ENCODE measurements around the gene ATP8B1.

ATP8B1 gene

DNA sequence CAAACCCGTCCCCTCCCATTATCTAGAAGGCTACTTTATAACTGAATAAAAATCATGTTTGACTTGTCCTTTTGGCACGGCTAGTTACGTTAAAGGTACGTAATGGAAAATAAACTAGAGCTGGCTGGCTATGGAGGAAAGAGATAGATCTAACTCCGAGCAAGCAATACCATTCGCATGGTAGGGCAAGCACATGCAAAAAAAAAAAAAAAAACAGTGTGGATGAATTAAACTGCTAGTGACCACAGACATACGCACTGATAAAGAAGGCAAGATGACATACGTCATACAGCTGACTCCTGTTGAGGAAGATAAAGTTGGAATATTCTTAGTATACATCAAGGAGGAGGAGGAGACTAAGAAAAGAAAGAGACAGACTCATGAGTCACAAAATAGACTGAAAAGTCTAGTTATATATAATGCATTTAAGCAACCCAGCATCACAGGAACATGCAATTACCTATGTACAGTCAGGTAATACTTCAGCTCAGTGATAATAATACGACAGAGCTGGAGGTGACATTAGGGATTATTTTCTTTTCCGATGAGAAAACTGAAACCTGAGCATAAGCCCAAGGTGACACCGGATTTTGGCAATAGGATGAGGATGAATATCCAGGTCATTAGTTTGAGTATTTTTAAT is 143.5 kb downstream of the ATP8B1 start:
- Histone ChIP-seq H2AFZ (ENCODE audit: low read depth, low read length, severe bottlenecking) (no peak overlapping the region), H3K9me3 (ENCODE audit: insufficient read depth, low read length) (peaks cover 14% of the 10 kb centered on the region; the same call in 1 of the 2 replicates), H3K27me3 (ENCODE audit: low read length) (no peaks in the 10 kb centered on the region), H3K36me3 (ENCODE audit: low read length) (peaks cover 13% of the 10 kb centered on the region; the same call in 1 of the 2 replicates), H4K20me1 (ENCODE audit: low read depth, low read length) (peaks cover 4% of the 10 kb centered on the region; the same call in 1 of the 2 replicates), H3K4me3 (ENCODE audit: insufficient read depth, low read length, poor library complexity, severe bottlenecking) (no peak overlapping the region), H3K4me2 (ENCODE audit: low read depth, low read length, poor library complexity, severe bottlenecking) (no peak overlapping the region), H3K79me2 (ENCODE audit: insufficient read depth, low read length) (peaks cover 96% of the 10 kb centered on the region), H3F3A (ENCODE audit: insufficient read depth) (no peaks in the 10 kb centered on the region), H3K9ac (ENCODE audit: low read length) (no peak overlapping the region), H3K9me2 (replicated peaks; ENCODE audit: insufficient read depth, low read length) (no peaks in the 10 kb centered on the region), H3K27ac (ENCODE audit: low read depth, low read length) (no peak overlapping the region)
- TF ChIP-seq, protein P1, sequence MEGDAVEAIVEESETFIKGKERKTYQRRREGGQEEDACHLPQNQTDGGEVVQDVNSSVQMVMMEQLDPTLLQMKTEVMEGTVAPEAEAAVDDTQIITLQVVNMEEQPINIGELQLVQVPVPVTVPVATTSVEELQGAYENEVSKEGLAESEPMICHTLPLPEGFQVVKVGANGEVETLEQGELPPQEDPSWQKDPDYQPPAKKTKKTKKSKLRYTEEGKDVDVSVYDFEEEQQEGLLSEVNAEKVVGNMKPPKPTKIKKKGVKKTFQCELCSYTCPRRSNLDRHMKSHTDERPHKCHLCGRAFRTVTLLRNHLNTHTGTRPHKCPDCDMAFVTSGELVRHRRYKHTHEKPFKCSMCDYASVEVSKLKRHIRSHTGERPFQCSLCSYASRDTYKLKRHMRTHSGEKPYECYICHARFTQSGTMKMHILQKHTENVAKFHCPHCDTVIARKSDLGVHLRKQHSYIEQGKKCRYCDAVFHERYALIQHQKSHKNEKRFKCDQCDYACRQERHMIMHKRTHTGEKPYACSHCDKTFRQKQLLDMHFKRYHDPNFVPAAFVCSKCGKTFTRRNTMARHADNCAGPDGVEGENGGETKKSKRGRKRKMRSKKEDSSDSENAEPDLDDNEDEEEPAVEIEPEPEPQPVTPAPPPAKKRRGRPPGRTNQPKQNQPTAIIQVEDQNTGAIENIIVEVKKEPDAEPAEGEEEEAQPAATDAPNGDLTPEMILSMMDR (IDR thresholded peaks at IDR 0.05; ENCODE audit: insufficient read depth, low read length, poor library complexity, severe bottlenecking): no peak
- TF ChIP-seq EZH2phosphoT487 (conservative IDR thresholded peaks at IDR 0.05; ENCODE audit: low read length): no peak

GRCh38 chr18:57657542-57657941 is 145.6 kb downstream of the ATP8B1 start:
- Histone ChIP-seq H3F3A (ENCODE audit: insufficient read depth) (no peaks in the 10 kb centered on the region), H2AFZ (ENCODE audit: low read depth, low read length, severe bottlenecking) (no peak overlapping the region), H3K9me2 (replicated peaks; ENCODE audit: insufficient read depth, low read length) (no peaks in the 10 kb centered on the region), H3K79me2 (ENCODE audit: insufficient read depth, low read length) (peaks cover 96% of the 10 kb centered on the region), H3K4me2 (ENCODE audit: low read depth, low read length, poor library complexity, severe bottlenecking) (no peak overlapping the region), H3K9me3 (ENCODE audit: insufficient read depth, low read length) (peaks cover 14% of the 10 kb centered on the region; the same call in 1 of the 2 replicates), H3K4me3 (ENCODE audit: insufficient read depth, low read length, poor library complexity, severe bottlenecking) (no peak overlapping the region), H3K36me3 (ENCODE audit: low read length) (peaks cover 17% of the 10 kb centered on the region), H4K20me1 (ENCODE audit: low read depth, low read length) (no peaks in the 10 kb centered on the region; the same call in 1 of the 2 replicates), H3K9ac (ENCODE audit: low read length) (no peak overlapping the region), H3K27me3 (ENCODE audit: low read length) (no peaks in the 10 kb centered on the region), H3K27ac (ENCODE audit: low read depth, low read length) (no peak overlapping the region)
- TF ChIP-seq, protein P1 (IDR thresholded peaks at IDR 0.05; ENCODE audit: insufficient read depth, low read length, poor library complexity, severe bottlenecking): no peak
- TF ChIP-seq EZH2phosphoT487 (conservative IDR thresholded peaks at IDR 0.05; ENCODE audit: low read length): no peak

GRCh38 chr18:57655740-57656139 is 147.4 kb downstream of the ATP8B1 start:
- H4K20me1 ChIP-seq (ENCODE audit: low read depth, low read length): no peaks in the 10 kb centered on the region
- no peaks in the 10 kb centered on the region for H3K27me3 ChIP-seq (ENCODE audit: low read length)
- peaks cover 99% of the 10 kb centered on the region for H3K79me2 ChIP-seq (ENCODE audit: insufficient read depth, low read length)

GRCh38 chr18:57651914-57652313 is 151.2 kb downstream of the ATP8B1 start:
- Histone ChIP-seq H3K9me2 (replicated peaks; ENCODE audit: insufficient read depth, low read length) (no peaks in the 10 kb centered on the region), H3K36me3 (ENCODE audit: low read length) (peaks cover 17% of the 10 kb centered on the region), H3K4me2 (ENCODE audit: low read depth, low read length, poor library complexity, severe bottlenecking) (no peak overlapping the region), H3F3A (ENCODE audit: insufficient read depth) (no peaks in the 10 kb centered on the region), H3K9me3 (ENCODE audit: insufficient read depth, low read length) (peaks cover 14% of the 10 kb centered on the region; the same call in 1 of the 2 replicates), H3K27ac (ENCODE audit: low read depth, low read length) (no peak overlapping the region), H3K4me3 (ENCODE audit: insufficient read depth, low read length, poor library complexity, severe bottlenecking) (no peak overlapping the region), H2AFZ (ENCODE audit: low read depth, low read length, severe bottlenecking) (no peak overlapping the region), H3K27me3 (ENCODE audit: low read length) (no peaks in the 10 kb centered on the region), H3K79me2 (ENCODE audit: insufficient read depth, low read length) (peaks cover 99% of the 10 kb centered on the region), H4K20me1 (ENCODE audit: low read depth, low read length) (no peaks in the 10 kb centered on the region), H3K9ac (ENCODE audit: low read length) (no peak overlapping the region)
- TF ChIP-seq EZH2phosphoT487 (conservative IDR thresholded peaks at IDR 0.05; ENCODE audit: low read length): no peak
- TF ChIP-seq, protein P1 (IDR thresholded peaks at IDR 0.05; ENCODE audit: insufficient read depth, low read length, poor library complexity, severe bottlenecking): no peak

More at GRCh38 chr18:57655740-57656139, 147.4 kb downstream of the ATP8B1 start:
- no peak overlapping the region for H2AFZ ChIP-seq (ENCODE audit: low read depth, low read length, severe bottlenecking)
- H3K9ac ChIP-seq (ENCODE audit: low read length): no peak overlapping the region
- peaks cover 14% of the 10 kb centered on the region; the same call in 1 of the 2 replicates for H3K9me3 ChIP-seq (ENCODE audit: insufficient read depth, low read length)
- no peak overlapping the region for H3K4me3 ChIP-seq (ENCODE audit: insufficient read depth, low read length, poor library complexity, severe bottlenecking)
- H3K36me3 ChIP-seq (ENCODE audit: low read length): peaks cover 17% of the 10 kb centered on the region
- no peak overlapping the region for H3K27ac ChIP-seq (ENCODE audit: low read depth, low read length)
- H3K9me2 ChIP-seq (replicated peaks; ENCODE audit: insufficient read depth, low read length): no peaks in the 10 kb centered on the region
- no peak for TF ChIP-seq EZH2phosphoT487 (conservative IDR thresholded peaks at IDR 0.05; ENCODE audit: low read length)
- H3F3A ChIP-seq (ENCODE audit: insufficient read depth): no peaks in the 10 kb centered on the region
- no peak overlapping the region for H3K4me2 ChIP-seq (ENCODE audit: low read depth, low read length, poor library complexity, severe bottlenecking)

Measured in SU-DHL-6 (cell line).